ENCODE measurements around the gene CPAMD8.

- no peak for TF ChIP-seq CTCF (IDR thresholded peaks at IDR 0.05)
- TF ChIP-seq EZH2 (IDR thresholded peaks at IDR 0.05): no peak
- no peak for TF ChIP-seq EZH2phosphoT487 (IDR thresholded peaks at IDR 0.05)
Measured at GRCh38 chr19:16988661-16989060, 37.9 kb downstream of the CPAMD8 start.
